ENCODE data around the gene RSRP1.

RSRP1 gene

GRCh38 chr1:25253911-25254310 is 6.7 kb upstream of the RSRP1 start:
- H3K4me3 ChIP-seq (ENCODE audit: low read depth, low read length) = no peak overlapping the region
- no peak for DNase-seq (ENCODE audit: low read depth, low spot score)
- TF ChIP-seq CTCF (IDR thresholded peaks at IDR 0.05; ENCODE audit: low read depth, low read length) = no peak
- in situ Hi-C loops (cut with HindIII; ENCODE audit: low sequenced_read_pairs) = no loop called here

- DNase-seq (ENCODE audit: low read depth, low spot score) = no peak
- in situ Hi-C loops (cut with HindIII; ENCODE audit: low sequenced_read_pairs) = no loop called here
- H3K4me3 ChIP-seq (ENCODE audit: low read depth, low read length) = peak overlapping the region; percentile 100
- peak; percentile 2 for TF ChIP-seq CTCF (IDR thresholded peaks at IDR 0.05; ENCODE audit: low read depth, low read length)
Measured at GRCh38 chr1:25247829-25248754, 838 bp upstream of the RSRP1 start.

- in situ Hi-C loops (cut with HindIII; ENCODE audit: low sequenced_read_pairs) = no loop called here
- no peak for DNase-seq (ENCODE audit: low read depth, low spot score)
- TF ChIP-seq CTCF (IDR thresholded peaks at IDR 0.05; ENCODE audit: low read depth, low read length) = no peak
- peak overlapping the region; percentile 100 for H3K4me3 ChIP-seq (ENCODE audit: low read depth, low read length)
Measured at GRCh38 chr1:25246600-25247023, 642 bp downstream of the RSRP1 start.

- peak; percentile 20 for DNase-seq (ENCODE audit: low read depth, low spot score)
- no peak for TF ChIP-seq CTCF (IDR thresholded peaks at IDR 0.05; ENCODE audit: low read depth, low read length)
- H3K4me3 ChIP-seq (ENCODE audit: low read depth, low read length) = peak overlapping the region; percentile 100
- in situ Hi-C loops (cut with HindIII; ENCODE audit: low sequenced_read_pairs) = no loop called here
Measured at GRCh38 chr1:25245809-25246599, 1.2 kb downstream of the RSRP1 start.

- DNase-seq (ENCODE audit: low read depth, low spot score) = no peak
- TF ChIP-seq CTCF (IDR thresholded peaks at IDR 0.05; ENCODE audit: low read depth, low read length) = no peak
- peak overlapping the region; percentile 100 for H3K4me3 ChIP-seq (ENCODE audit: low read depth, low read length)
- in situ Hi-C loops (cut with HindIII; ENCODE audit: low sequenced_read_pairs) = no loop called here
Measured at GRCh38 chr1:25245393-25245792, 1.9 kb downstream of the RSRP1 start.

GRCh38 chr1:25243907-25244306 is 3.3 kb downstream of the RSRP1 start:
- in situ Hi-C loops (cut with HindIII; ENCODE audit: low sequenced_read_pairs) = no loop called here
- no peak for TF ChIP-seq CTCF (IDR thresholded peaks at IDR 0.05; ENCODE audit: low read depth, low read length)
- no peak overlapping the region for H3K4me3 ChIP-seq (ENCODE audit: low read depth, low read length)
- no peak for DNase-seq (ENCODE audit: low read depth, low spot score)

All from astrocyte of the spinal cord (primary cell).